Brain pericyte (primary cell): ENCODE data around the gene KLHL7.
A peak's percentile ranks its signal among the peaks of the same experiment; 100 is the strongest.

Experiments
- DNase-seq: peaks from one replicate; pipeline ENCODE4 v3.0.0-alpha.2; 2012; ENCODE audit warnings: low read depth, low spot score

Gene KLHL7

GRCh38 chr7:23105644-23106056, at the start of gene KLHL7:
KLHL7 (plus strand) TSS chr7:23105785; CDS start chr7:23106027, 242 bp downstream.
- DNase-seq: peak; percentile 78

GRCh38 chr7:23058408-23059096, 47.0 kb upstream of the KLHL7 start:
- no peak for DNase-seq

GRCh38 chr7:23061327-23061726, 44.3 kb upstream of the KLHL7 start:
- no peak for DNase-seq

GRCh38 chr7:23062452-23062851, 43.1 kb upstream of the KLHL7 start:
- no peak for DNase-seq

- no peak for DNase-seq
Observed at GRCh38 chr7:23065974-23066373, 39.6 kb upstream of the KLHL7 start.

GRCh38 chr7:23067271-23067670, 38.3 kb upstream of the KLHL7 start:
- DNase-seq: no peak

- DNase-seq: no peak
Observed at GRCh38 chr7:23072048-23072447, 33.5 kb upstream of the KLHL7 start.

GRCh38 chr7:23072922-23073321, 32.7 kb upstream of the KLHL7 start:
- no peak for DNase-seq

GRCh38 chr7:23074443-23075261, 30.9 kb upstream of the KLHL7 start:
- no peak for DNase-seq

GRCh38 chr7:23075571-23075970, 30.0 kb upstream of the KLHL7 start:
- DNase-seq: no peak

GRCh38 chr7:23076772-23077171, 28.8 kb upstream of the KLHL7 start:
- no peak for DNase-seq

- no peak for DNase-seq
Observed at GRCh38 chr7:23093111-23093510, 12.5 kb upstream of the KLHL7 start.

GRCh38 chr7:23093546-23093945, 12.0 kb upstream of the KLHL7 start:
- no peak for DNase-seq

GRCh38 chr7:23096518-23097290, 8.9 kb upstream of the KLHL7 start:
- no peak for DNase-seq

- no peak for DNase-seq
Observed at GRCh38 chr7:23098029-23098428, 7.6 kb upstream of the KLHL7 start.

GRCh38 chr7:23098460-23098859, 7.1 kb upstream of the KLHL7 start:
- no peak for DNase-seq

GRCh38 chr7:23100697-23101096, 4.9 kb upstream of the KLHL7 start:
- no peak for DNase-seq

- no peak for DNase-seq
Observed at GRCh38 chr7:23105086-23105643, 420 bp upstream of the KLHL7 start.

- DNase-seq: no peak
Observed at GRCh38 chr7:23106057-23106822, 655 bp downstream of the KLHL7 start.

- DNase-seq: no peak
Observed at GRCh38 chr7:23106823-23107663, 1.5 kb downstream of the KLHL7 start.
